HG02623 (cell line): Measurements from ENCODE around the gene CTAG2.
"Not testable (repeated sequence)": the region's sequence is repeated elsewhere in the genome, so short reads cannot be mapped to it uniquely, and the experiment has no call there.

Experiments used
- ATAC-seq: cut with Tn5 transposase; IDR thresholded peaks from one replicate; pipeline ENCODE4 v1.9.1; 2021; ENCODE audit warnings: moderate library complexity; ENCODE audit not compliant: unreplicated experiment

Gene CTAG2

GRCh38 chrX:154653413-154653812, at the start of gene CTAG2:
CTAG2 (minus strand) TSS chrX:154653579; CDS start chrX:154653515, 64 bp downstream.
- ATAC-seq: not testable (repeated sequence)

DNA sequence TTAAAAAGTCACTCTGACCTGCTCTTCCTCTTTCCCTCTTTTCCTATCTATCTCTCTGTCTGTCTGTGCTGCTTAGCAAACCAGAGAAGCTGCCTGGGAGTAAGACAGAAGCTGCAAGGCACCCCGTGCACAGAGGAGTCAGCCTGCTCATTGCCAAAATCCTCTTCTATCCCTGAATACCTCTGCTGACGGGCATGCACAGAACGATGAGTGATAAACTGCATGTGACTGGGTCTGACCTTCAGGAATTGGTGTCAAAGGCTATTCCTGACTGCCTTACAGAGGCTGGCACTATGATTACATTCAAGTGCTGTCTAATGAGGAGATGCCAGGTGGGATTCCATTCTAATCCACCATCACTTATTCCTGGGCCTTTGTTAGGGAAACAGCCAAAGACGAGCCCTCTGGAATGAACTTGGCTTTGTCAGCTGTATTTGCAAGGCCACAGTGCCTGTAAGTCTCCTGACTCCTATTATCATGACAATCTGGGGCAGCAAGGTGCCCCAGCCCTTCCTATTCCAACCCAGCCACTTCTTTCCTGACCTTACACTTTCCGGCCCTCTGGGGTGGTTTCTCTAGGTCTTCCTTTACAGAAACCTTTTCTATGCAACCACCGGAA, 45.4 kb upstream of the CTAG2 start:
- no peak for ATAC-seq

GRCh38 chrX:154696676-154697045, 43.3 kb upstream of the CTAG2 start:
- no peak for ATAC-seq

GRCh38 chrX:154695911-154696675, 42.7 kb upstream of the CTAG2 start:
- no peak for ATAC-seq

- ATAC-seq: no peak
These were observed 40.0 kb upstream of the CTAG2 start for GRCh38 chrX:154693394-154693793.

DNA sequence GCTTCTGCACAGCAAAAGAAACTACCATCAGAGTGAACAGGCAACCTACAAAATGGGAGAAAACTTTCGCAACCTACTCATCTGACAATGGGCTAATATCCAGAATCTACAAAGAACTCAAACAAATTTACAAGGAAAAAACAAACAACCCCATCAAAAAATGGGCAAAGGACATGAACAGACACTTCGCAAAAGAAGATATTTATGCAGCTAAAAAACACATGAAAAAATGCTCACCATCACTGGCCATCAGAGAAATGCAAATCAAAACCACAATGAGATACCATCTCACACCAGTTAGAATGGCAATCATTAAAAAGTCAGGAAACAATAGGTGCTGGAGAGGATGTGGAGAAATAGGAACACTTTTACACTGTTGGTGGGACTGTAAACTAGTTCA, 37.1 kb upstream of the CTAG2 start:
- not testable (repeated sequence) for ATAC-seq

DNA sequence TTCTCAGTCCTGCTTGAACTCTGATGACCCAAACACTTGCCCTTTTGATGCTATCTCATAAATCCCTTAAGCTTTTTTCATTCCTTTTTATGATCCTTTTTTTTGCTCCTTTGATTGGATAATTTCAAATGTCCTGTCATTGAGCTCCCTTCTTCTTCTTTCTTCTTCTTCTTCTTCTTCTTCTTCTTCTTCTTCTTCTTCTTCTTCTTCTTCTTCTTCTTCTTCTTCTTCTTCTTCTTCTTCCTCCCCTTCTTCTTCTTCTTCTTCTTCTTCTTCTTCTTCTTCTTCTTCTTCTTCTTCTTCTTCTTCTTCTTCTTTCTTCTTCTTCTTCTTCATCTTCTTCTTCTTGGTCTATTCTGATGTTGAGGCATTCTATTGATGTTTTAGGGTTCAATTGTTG, 18.7 kb upstream of the CTAG2 start:
- ATAC-seq: not testable (repeated sequence)

DNA sequence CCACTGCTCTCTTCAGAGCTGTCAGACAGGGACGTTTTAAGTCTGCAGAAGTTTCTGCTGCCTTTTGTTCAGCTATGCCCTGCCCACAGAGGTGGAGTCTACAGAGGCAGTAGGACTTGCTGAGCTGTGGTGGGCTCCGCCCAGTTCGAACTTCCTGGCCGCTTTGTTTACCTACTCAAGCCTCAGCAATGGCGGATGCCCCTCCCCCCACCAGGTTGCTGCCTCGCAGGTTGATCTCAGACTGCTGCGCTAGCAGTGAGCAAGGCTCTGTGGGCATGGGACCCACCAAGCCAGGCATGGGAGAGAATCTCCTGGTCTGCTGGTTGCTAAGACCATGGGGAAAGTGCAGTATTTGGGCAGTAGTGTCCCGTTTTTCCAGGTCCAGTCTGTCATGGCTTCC, 17.5 kb upstream of the CTAG2 start:
- ATAC-seq: not testable (repeated sequence)

DNA sequence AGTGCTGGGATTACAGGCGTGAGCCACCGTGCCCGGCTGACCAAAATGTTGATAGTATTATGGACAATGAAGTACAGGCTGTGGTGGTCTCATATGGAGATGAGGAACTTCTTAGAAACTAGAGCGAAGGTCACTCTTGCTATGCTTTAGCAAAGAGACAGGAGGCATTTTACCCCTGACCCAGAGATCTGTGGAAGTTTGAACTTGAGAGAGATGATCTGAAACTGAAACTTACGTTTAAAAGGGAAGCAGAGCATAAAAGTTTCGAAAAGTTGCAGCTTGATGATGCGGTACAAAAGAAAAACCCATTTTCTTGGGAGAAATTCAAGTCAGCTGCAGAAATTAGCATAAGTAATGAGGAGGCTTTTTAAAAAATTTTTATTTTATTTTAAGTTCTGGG, 8.5 kb upstream of the CTAG2 start:
- no peak for ATAC-seq

- no peak for ATAC-seq
These were observed 7.8 kb upstream of the CTAG2 start for GRCh38 chrX:154661170-154661569.

GRCh38 chrX:154660541-154660940, 7.2 kb upstream of the CTAG2 start:
- ATAC-seq: no peak

DNA sequence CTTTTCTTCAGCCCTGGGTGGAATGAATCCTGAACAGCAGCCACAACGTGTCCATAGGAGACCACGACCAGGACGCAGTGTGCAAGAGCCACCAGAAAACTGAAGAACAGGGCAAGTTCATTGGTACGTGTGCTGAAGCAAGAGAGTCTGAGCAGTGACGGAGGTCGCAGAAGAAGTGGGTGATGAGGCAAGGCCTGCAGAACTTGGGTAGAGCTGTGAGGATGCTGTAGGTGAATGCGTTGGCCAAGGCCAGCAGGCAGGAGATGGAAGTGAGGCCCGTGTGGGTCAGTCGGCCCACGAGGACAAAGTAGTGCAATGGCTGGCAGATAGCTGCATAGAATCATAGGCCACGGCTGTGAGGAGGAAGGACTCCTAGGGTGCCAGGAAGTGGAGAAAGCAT, 5.6 kb upstream of the CTAG2 start:
- no peak for ATAC-seq

- ATAC-seq: no peak
These were observed 4.8 kb upstream of the CTAG2 start for GRCh38 chrX:154658187-154658586.

- ATAC-seq: no peak
These were observed 3.9 kb upstream of the CTAG2 start for GRCh38 chrX:154657226-154657805.

- ATAC-seq: no peak
These were observed 2.4 kb upstream of the CTAG2 start for GRCh38 chrX:154655786-154656185.

DNA sequence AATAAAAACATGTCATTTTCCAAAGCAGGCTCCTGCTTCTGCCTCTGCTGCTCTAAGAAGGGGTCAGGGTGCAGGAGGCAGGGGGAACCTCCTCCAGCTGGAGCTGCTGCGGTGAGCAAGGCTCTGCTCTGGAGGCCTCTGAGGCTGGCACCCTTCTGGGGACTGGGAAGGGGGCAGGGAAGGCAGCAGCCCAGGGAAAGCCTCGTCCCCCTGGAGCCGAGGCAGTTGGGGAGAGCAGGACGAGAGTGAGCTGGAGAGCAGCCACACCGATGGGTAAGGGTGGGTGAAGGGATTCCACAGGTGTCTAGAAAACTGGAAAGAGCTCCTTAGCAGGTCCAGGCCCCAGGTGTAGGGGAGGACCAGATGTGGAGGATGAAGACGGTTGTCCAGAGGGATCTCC, 2.0 kb upstream of the CTAG2 start:
- ATAC-seq: no peak

- no peak for ATAC-seq
These were observed 1.5 kb upstream of the CTAG2 start for GRCh38 chrX:154654925-154655324.

DNA sequence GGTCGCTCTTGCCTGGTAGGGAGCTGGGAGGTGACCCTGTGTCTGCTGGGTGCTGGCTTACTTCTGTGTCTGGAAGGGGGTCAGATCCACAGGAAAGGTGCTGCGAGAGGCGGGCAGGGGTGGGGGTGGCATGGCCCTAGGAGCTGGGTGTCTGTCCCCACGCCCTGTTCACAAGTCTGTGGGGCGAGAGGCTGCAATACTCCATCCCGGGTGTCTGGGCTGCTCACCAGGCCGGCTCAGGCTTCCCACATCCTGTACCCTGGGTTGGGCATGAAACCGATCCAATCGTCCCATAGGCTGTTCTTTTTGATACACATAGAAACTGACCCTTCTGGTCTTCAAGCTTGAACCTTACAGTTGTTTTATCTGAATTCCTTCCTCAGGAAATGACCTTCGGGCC, 993 bp upstream of the CTAG2 start:
- no peak for ATAC-seq

DNA sequence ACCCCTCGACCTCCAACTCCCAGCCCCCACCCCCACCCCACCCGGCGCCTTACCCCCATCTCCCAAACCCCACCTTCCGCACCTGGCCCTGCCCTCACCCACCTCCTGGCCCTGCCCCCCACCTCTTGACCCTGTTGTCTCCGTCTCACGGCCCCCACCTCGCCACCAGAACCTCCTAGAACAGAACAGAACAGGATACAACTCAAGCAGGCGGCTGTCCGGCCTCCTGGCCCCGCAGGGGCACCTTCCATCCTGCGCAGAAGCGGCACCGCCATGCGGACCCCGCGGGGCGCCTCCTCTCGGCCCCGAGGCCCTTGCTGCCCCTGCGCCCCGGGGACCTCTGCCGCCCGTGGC, 354 bp downstream of the CTAG2 start:
- ATAC-seq: no peak

DNA sequence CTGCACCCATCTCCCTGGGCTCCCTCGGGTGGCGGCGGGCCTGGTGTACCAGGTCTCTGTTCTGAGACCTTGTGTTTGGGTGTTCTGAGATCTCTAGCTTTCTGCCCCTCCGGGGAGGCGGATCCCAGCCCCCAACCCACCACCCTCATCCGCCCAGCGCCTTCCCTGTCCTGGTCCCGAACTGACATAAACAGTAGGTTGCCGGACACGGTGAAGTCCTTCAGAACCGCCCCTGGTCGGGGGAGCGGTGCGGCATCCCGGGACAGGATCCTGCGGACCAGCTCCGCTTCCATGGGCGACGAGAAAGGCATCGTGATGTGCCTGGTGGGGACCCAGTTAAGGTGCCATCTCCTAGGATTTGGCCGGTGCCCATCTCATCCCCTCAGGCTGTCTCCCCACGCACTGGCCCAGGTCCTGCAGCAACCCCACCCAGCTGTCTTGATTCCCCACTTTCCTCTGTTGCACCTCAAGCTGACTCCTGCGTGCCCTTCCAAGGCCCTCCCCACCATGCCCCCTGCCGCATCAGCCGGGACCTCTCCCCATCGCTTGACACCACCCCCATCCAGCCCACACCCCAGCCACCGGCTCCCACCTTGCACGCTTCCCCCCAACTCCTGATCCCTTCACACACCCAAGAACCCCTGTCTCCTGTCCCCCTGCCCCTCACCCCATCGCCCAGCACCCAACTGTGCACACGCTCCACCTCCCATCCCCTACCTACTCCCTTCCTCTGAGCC, 900 bp downstream of the CTAG2 start:
- ATAC-seq: no peak

GRCh38 chrX:154650221-154650510, 3.2 kb downstream of the CTAG2 start:
- no peak for ATAC-seq
